ENCODE results near the gene DCHS1. TPM values are rescaled to one million over a fixed set of nuclear protein-coding genes. Genes with fewer than 3 reads are reported as not detected.

DCHS1 gene
- total and polyA plus RNA-seq, 9 of the 15 experiments (the other 6 are each of a cell fraction or from before 2014, with no cell fraction given) = 0.04 to 0.49 (median 0.14) TPM; not detected in 2

DNA sequence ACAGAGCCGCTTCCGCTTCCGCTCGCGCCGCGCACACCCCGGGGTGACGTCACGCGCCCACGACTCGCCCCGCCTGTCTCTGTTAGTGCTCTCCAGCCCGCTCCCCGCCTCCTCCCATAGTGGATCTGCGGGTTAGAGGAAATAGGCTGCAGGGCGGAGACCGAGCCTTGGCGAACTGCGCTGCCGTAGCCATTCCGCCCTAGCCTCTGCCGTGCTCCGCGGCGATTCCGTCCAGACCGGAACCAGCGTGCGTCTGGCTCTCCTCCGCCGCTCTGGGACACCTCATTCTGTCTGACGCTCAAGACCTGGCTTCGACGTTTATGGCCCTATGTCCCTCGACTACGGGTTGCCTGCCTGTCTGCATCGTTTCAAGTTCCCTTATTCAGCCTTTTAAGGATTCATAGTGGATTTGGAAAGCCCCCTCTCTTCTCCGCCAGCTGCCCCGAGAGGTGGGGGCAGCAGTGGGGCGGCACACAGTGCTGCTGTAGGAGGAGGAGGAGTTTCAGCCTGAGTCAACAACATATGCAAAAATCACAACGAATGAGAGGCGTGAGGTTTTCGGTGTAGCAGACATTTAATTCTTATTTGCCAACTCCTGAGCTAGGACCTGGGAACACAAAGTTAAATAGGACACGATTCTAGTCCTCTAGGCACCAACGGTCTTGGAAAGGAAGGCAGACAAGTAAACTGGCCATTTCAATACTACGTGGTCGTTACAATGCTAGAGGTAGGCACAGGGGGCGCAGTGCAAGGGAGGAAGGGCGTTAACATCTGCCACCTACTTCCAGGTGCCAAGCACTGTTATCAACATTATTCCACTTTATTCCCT lies 43.2 kb downstream of the DCHS1 start, which contains the start of gene TAF10 (continued):
- TF ChIP-seq IRF1 (CRISPR knock-in tag; IDR thresholded peaks at IDR 0.05; ENCODE audit: borderline replicate concordance) = no peak
- peak; percentile 96 for TF ChIP-seq POLR2A (conservative IDR thresholded peaks at IDR 0.05)
- no peak for TF ChIP-seq U2AF2 (optimal IDR thresholded peaks at IDR 0.05; ENCODE audit: low read depth, low read length)
- TF ChIP-seq NFE2L1 (tag; IDR thresholded peaks at IDR 0.05; ENCODE audit: borderline replicate concordance, low read depth) = no peak
- TF ChIP-seq ZBTB1 (CRISPR knock-in tag; IDR thresholded peaks at IDR 0.05; ENCODE audit: borderline replicate concordance, low read depth) = no peak
- no peak for TF ChIP-seq BRF1 (IDR thresholded peaks at IDR 0.05; ENCODE audit: borderline replicate concordance, extremely low read depth, insufficient read length)
- TF ChIP-seq, protein P1, sequence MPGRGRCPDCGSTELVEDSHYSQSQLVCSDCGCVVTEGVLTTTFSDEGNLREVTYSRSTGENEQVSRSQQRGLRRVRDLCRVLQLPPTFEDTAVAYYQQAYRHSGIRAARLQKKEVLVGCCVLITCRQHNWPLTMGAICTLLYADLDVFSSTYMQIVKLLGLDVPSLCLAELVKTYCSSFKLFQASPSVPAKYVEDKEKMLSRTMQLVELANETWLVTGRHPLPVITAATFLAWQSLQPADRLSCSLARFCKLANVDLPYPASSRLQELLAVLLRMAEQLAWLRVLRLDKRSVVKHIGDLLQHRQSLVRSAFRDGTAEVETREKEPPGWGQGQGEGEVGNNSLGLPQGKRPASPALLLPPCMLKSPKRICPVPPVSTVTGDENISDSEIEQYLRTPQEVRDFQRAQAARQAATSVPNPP (IDR thresholded peaks at IDR 0.05; ENCODE audit: borderline replicate concordance, insufficient read depth, insufficient read length) = no peak
- TF ChIP-seq SREBF1 (IDR thresholded peaks at IDR 0.05; ENCODE audit: borderline replicate concordance, low read depth, low read length) = no peak
- 0 out of 2 replicates have a peak, but pooled peaks have one; percentile 30 for TF ChIP-seq FOXM1 (IDR thresholded peaks at IDR 0.05; ENCODE audit: low read depth)
- no peak for TF ChIP-seq FOXM1 (CRISPR knock-in tag; IDR thresholded peaks at IDR 0.05; ENCODE audit: low read depth)
- no peak for TF ChIP-seq ZEB2 (IDR thresholded peaks at IDR 0.05)
- TF ChIP-seq LCOR (CRISPR knock-in tag; IDR thresholded peaks at IDR 0.05) = peak; percentile 95
- peak; percentile 84 for TF ChIP-seq ETV1 (tag; conservative IDR thresholded peaks at IDR 0.05; ENCODE audit: low read depth)
- no peak for TF ChIP-seq ZNF146 (CRISPR knock-in tag; IDR thresholded peaks at IDR 0.05; ENCODE audit: unreplicated experiment)
- TF ChIP-seq KLF1 (tag; IDR thresholded peaks at IDR 0.05) = no peak; the same call in 1 of the 2 replicates
- TF ChIP-seq MAFG (tag; conservative IDR thresholded peaks at IDR 0.05) = no peak
- TF ChIP-seq MEF2A (IDR thresholded peaks at IDR 0.05; ENCODE audit: control insufficient read depth, low read depth, low read length) = no peak
- TF ChIP-seq ZMIZ1 (IDR thresholded peaks at IDR 0.05; ENCODE audit: low read depth in 2 of 2, low read length in 2 of 2) = no peak
- peak; percentile 84 for TF ChIP-seq PCBP1 (IDR thresholded peaks at IDR 0.05; ENCODE audit: low read depth, low read length, poor library complexity, severe bottlenecking)
- peak; percentile 33; the same call in 1 of the 2 replicates for TF ChIP-seq RB1 (IDR thresholded peaks at IDR 0.05; ENCODE audit: low read depth)
- TF ChIP-seq ETV6 (IDR thresholded peaks at IDR 0.05; ENCODE audit: borderline replicate concordance in 1 of 2, low read depth in 2 of 2, low read length in 1 of 2) = no peak
- TF ChIP-seq ETV6 (CRISPR knock-in tag; IDR thresholded peaks at IDR 0.05; ENCODE audit: borderline replicate concordance) = no peak
- TF ChIP-seq MCM3 (IDR thresholded peaks at IDR 0.05) = no peak
- peak; percentile 75; the same call in 1 of the 2 replicates for TF ChIP-seq TRIM28 (IDR thresholded peaks at IDR 0.05)

Data from K562 (cell line).